T-helper 2 cell (primary cell): ENCODE data around the gene GIT2.
"Not testable (repeated sequence)": the region's sequence is repeated elsewhere in the genome, so short reads cannot be mapped to it uniquely, and the experiment has no call there.

ENCODE experiments used
- DNase-seq, 5 experiments: peaks; one replicate each; pipeline versions ENCODE4 v3.0.0 to v3.0.0-alpha.2; 2012 to 2022

GIT2 gene

GRCh38 chr12:109915171-109916040 is 80.8 kb downstream of the GIT2 start:
- no peak for DNase-seq

- no peak for DNase-seq
Measured at GRCh38 chr12:109914461-109914860, 81.7 kb downstream of the GIT2 start.

DNA sequence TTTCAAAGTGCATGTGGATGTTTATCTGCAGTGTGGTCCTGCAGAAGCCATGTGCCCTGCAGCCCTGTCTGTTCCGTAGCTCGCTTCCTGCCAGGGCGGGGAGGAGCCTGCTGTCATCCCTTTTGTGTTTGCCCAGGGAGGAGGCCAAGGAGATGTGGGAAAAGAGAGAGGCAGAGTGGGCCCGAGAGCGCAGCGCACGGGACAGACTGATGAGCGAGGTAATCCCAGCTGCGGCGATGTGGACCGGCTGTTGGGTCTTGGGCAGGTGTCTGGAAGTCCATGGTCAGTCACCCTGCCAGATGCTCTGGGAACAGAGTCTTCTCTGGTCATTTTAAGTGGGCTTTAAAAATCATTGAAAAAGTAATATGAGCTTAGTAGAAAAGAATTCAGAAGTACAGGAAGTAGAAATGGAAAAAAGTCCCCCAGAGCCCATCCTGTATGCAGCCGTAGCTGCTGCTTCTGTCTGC is 83.3 kb downstream of the GIT2 start:
- DNase-seq = no peak

DNA sequence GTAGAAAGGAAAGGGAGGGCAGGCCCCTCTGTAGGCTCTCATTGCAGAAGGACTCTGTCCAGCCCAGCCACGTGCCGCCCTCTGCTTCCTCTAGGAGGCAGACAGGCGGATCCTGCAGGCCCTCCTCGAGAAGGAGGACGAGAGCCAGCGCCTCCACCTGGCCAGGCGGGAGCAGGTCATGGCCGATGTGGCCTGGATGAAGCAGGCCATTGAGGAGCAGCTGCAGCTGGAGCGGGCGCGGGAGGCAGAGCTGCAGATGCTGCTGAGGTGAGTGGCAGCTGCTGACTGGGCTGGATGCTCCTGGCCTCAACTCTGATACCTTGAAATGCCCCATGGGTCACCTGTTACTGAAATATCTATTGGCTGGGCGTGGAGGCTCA is 85.2 kb downstream of the GIT2 start:
- DNase-seq = peak in 1 of 5 experiments; percentile 26

DNA sequence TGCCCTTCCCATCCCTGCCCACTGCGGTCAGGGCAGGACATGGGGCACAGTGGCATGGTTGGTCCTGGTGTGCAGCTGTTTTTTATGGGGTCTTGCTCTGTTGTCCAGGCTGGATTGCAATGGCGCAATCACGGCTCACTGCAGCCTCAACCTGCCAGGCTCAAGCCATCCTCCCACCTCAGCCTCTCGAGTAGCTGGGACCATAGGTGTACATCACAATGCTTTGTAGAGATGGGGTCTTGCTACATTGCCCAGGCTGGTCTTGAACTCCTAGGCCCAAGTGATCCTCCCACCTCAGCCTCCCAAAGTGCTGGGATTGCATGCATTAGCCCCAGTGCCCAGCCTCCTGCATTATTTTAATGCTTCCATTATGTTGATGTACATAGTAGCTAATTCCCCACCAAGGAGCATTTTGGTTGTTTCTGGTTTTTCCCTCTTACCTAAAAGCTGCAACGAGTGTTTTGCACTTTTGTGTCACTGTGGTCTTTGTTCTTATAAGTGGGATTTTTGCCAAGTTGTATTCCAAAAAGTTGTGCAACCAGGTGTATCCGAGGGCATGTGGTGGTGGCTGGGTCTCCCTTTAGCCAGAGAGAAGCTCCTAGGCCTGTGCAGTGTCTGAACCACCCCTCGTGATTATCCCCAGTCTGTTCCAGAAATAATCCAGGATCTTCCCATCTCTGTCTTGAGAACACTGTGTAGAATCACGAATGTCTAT is 85.8 kb downstream of the GIT2 start:
- no peak for DNase-seq

DNA sequence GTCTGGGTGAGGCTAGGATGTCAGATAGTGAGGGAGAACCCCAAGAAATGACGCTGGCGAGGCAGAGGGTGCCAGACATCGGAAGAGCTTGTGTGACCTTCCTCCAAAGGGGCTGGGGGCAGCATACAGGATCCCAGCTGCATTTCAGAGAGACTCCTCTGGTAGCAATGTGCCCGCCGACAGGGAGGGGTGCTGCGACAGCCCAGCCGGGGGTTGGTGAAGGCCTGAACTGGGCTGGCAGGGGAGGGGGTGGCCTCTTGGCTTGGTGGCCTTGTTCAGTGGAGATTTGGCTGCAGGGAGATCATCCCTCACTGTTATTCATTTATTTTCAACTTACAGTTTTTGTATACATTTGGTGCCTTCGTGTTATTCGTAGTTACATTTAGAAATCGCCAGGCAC is 90.9 kb downstream of the GIT2 start:
- DNase-seq = no peak

GRCh38 chr12:109902891-109903418 is 93.2 kb downstream of the GIT2 start:
- DNase-seq = no peak

GRCh38 chr12:109900752-109901580 is 95.2 kb downstream of the GIT2 start:
- DNase-seq = no peak

DNA sequence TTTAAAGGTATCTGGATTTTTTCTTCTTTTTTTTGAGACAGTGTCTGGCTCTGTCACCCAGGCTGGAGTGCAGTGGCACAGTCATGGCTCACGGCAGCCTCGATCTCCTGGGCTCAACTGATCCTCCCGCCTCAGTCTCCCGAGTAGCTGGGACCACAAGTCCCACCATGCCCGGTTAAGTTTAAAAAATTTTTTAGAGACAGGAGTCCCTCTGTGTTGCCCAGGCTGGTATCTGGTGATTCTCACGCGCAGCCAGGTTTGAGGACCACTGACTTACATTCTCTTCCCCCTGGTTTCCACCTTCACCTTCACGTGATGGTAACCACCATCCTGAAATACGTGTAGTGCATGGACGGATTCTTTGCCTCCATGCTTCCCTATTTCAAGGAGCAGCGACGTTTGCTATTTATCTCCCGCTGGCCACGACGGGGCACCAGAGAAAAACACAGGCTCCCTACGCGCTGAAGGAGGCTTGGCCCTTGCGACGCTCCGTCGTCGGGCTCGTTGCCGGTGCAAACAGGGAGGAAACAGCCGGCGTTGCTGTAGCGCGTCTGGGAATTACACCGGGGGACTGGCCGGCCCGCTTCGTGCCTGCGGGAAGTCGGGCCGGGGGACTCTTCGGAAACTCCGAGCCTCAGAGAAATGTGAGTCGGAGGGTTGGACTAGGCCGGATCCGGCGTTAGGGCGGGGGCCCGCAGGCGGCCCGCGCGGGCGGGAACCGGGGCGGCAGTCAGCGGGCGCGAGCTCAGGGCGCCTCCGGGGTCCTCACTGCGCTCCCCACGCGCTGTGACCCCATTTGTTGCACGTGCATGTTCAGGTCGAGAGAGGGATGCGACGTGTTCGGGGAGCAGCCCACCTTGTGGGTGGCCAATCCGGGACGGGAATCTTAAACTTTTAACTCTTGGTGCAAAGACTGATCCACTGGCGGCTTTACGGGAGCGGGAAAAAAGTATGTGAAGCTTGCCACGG is 96.1 kb downstream of the GIT2 start, which contains the start of gene TCHP:
TCHP (plus strand) TSS at position 492 of the 969 bp plus-strand sequence. CDS start 2,753 bp downstream, outside the sequence.
- peak; percentile 39 to 88 (median 58) for DNase-seq

DNA sequence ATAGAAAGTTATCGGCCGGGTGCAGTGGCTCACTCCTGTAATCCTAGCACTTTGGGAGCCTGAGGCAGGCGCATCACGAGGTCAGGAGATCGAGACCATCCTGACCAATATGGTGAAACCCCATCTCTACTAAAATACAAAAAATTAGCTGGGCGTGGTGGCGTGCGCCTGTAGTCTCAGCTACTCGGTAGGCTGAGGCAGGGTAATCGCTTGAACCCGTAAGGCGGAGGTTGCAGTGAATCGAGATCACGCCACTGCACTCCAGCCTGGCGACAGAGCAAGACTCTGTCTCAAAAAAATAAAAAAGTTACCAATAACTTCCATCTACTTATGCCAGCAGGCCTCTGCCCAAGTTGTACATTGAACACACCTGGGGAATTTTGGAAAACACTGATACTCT is 96.8 kb downstream of the GIT2 start:
- not testable (repeated sequence) for DNase-seq

DNA sequence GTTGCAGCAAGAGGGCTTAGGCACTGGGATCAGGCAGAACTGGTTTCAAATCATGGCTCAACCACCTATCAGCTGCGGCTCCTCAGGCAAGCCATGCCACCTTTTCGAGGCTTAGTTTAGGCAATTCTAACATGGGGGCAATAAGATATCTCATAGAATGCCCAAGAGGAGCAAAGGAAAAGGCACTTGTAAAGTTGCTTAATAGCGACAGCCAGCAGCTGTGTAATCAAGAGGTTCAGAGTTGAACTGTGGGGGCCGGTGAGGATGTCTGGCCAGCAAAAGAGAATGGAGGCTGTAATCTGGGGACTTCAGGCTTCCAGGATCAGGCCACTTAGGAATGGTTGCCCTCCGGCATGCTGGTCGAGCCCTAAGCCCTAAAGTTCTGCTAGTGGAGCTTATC is 99.1 kb downstream of the GIT2 start:
- no peak for DNase-seq

DNA sequence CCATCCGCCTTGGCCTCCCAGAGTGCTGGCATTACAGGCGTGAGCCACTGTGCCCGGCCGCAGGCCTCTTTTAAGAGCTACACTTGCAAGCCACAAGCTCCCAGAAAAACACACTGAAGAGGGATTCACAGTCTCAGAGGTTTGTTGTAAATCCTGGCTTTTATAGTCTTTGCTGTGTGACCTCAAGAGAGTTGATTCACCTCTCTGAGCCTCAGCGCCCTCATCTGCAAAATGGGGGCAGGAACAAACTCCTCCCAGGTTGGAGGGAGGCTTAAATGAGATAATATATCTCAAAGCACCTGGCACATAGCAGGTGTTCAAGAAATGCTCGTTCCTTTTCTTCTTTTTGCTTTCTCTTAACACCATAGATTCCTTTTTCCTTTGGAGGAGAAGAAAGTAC is 100.0 kb downstream of the GIT2 start:
- DNase-seq = no peak

DNA sequence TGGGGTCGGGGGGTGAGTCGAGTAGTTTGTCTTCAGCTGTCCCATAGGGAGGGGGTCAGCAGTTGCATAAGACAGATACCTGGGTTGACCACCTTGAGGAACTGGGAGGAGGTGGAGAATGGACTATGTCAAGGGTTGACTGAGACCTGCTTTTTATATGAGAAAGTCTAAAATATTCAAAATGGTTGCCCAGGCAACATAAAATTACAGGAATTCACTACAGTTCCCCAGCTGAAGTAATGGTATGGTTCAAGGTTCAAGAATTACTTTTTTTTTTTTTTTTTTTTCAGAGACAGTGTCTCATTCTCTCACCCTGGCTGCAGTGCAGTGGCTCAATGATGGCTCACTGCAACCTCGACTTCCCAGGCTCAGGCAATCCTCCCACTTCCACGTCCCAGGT is 101.2 kb downstream of the GIT2 start:
- no peak for DNase-seq

DNA sequence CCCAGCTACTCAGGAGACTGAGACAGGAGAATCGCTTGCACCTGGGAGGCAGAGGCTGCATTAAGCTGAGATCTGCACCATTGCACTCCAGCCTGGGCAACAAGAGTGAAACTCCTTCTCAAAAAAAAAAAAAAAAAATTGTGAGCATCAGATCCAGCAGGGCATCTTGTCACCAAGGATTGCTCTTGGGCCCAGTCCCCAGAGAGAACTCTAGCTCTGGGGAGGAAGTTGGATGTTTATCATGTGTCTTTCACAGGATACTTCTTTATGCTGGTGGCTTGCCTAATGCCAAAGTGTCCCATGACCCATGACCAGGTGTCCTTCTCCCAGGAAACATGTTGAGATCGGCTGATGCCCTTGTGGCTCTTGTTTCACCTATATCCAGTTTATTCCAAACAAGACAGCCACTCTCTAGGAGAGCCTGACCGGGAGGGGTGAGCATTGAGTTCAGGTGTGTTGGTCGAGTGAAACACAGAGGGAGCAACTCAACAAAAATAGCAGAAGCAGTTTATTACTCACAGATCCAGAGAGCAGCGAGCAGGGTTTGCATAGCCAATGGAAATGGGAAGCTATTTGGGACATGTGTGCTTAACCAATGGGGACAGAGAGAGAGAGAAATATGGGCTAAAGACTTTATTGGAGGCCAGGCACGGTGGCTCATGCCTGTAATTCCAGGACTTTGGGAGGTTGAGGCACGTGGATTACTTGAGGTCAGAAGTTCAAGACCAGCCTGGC is 102.7 kb downstream of the GIT2 start:
- DNase-seq = no peak

DNA sequence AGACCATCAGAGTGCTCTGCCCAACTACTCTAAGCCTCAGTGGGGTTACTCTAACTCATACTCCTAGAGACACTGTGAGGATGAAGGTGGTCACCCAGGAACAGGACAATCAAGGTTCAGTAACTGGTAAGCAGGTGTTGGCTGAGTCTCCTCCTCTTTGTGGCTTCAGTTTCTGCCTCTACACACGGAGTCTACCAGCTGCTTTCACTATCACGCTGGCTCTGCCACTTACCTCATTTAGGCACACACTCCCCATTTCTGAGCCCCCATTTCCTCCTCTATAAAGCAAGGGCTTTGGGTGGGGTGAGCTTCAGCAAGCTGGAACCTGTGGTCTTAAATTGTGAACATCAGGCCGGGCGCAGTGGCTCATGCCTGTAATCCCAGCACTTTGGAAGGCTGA is 103.4 kb downstream of the GIT2 start:
- peak in 2 of 5 experiments; percentile 23 to 77 for DNase-seq

DNA sequence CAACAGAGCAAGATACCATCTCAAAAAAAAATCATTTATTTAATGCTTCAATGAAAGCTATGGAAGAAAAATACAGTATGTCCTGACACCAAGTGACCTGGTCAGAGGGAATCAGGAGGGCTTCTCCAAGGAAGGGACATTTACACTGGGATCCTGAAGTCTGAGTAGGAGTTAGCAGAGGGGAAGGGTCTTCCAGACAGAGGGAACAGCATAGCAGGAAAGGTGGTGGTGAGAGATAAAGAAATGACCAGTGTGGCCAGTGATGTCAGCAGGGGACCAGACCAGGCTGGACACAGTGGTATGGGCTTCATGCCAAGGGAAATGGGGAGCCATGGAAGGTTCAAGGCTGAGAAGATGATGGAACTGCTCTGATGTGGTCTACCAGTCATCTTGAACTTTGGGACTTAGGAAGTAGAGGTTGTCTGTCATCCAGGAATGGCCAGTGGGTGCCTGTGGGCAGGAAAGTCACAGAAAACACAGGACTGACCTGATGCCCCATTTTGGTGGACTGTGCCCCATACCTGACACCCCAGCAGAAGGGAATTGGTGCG is 103.9 kb downstream of the GIT2 start:
- DNase-seq = no peak

GRCh38 chr12:109891731-109892130 is 104.4 kb downstream of the GIT2 start:
- not testable (repeated sequence) for DNase-seq

DNA sequence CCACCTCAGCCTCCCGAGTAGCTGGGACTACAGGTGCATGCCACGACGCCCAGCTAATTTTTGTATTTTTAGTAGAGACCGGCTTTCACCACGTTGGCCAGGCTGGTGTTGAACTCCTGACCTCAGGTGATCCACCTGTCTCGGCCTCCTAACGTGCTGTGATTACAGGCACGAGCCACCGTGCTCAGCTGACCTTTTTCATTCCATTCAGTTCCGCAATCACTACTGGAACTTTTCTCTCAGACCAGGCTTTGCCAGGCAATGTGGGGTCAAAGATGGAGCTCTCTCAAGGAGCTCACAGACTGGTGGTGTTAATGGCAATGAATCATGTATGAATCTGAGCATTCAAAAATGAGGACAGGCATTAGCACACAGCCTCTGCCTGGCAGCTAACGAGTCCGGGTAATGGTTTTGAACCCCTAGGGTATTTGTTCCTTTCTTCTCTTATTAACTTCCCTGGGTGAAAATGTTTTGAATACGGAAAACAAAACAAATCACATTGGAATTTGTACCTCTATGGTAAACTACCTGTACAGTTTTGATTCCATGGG is 105.5 kb downstream of the GIT2 start:
- DNase-seq = no peak

DNA sequence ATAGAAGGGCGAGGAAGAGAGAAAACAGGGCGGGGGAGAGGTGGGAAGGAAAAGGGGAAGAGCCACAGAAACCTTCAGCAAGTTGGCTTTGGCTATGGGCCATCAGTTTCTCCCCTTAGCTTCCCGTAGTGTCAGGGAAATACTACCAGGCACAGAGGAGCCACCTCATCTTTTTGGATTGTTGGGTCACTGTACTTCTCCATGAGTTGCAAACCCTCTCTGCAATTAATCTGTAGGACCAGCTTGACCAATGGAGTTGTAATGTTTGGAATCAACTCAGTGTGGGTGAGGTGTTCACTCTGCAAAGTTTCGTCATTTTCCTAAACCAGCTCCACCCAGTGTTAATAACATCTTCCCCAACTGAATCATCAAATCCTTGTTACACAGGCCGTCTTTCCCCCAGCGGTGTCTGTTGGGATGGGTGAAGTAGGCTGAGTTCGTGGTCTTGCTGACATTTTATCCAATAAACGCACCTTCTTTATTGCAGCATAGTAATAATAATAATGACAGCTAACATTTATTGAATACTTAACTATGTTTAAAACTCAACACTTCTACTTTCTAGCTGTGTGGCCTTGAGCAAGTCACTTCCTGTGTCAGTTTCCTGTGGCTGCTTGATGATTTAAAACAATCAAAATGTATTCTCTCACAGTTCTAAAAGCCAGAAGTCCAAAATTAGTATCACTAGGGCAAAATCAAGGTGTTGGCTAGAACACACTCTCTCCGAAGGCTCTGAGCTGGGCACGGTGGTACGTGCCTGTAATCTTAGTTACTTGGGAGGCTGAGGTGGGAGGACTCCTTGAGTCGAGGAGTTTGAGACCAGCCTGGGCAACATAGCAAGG is 107.8 kb downstream of the GIT2 start:
- DNase-seq = peak in 2 of 5 experiments; percentile 36 to 84
